Stimulated activated CD4-positive, alpha-beta T cell treated with anti-CD3 and anti-CD28 coated beads, Interleukin-4, amount 100 ng/mL, for 48 hours (primary cell): ENCODE results near the gene MYO5C.
"Not testable (repeated sequence)": the region's sequence is repeated elsewhere in the genome, so short reads cannot be mapped to it uniquely, and the experiment has no call there.

Experiments
- DNase-seq, 2 donors: peaks; one replicate each; pipeline ENCODE4 v3.0.0-alpha.2; 2020; ENCODE audit warnings: low read depth in 2 of 2

MYO5C gene

GRCh38 chr15:52246686-52247431, 48.7 kb downstream of the MYO5C start:
- DNase-seq, result no peak

- DNase-seq, result no peak
Measured at GRCh38 chr15:52243697-52244555, 51.7 kb downstream of the MYO5C start.

GRCh38 chr15:52243286-52243685, 52.3 kb downstream of the MYO5C start:
- DNase-seq, result no peak

- no peak for DNase-seq
Measured at GRCh38 chr15:52241489-52241888, 54.1 kb downstream of the MYO5C start.

GRCh38 chr15:52240166-52240565, 55.4 kb downstream of the MYO5C start:
- no peak for DNase-seq

GRCh38 chr15:52238989-52239525, 56.5 kb downstream of the MYO5C start:
- not testable (repeated sequence) for DNase-seq

- DNase-seq, result no peak
Measured at GRCh38 chr15:52238149-52238548, 57.5 kb downstream of the MYO5C start.

- no peak for DNase-seq
Measured at GRCh38 chr15:52236013-52236412, 59.6 kb downstream of the MYO5C start.

GRCh38 chr15:52234596-52235541, 60.7 kb downstream of the MYO5C start:
- DNase-seq, result peak in 1 of 2 donors; percentile 32

- DNase-seq, result no peak
Measured at GRCh38 chr15:52233405-52233804, 62.2 kb downstream of the MYO5C start.

- no peak for DNase-seq
Measured at GRCh38 chr15:52232327-52232726, 63.3 kb downstream of the MYO5C start.

GRCh38 chr15:52230073-52230472, 65.5 kb downstream of the MYO5C start:
- DNase-seq, result no peak

GRCh38 chr15:52228921-52229320, 66.7 kb downstream of the MYO5C start:
- DNase-seq, result no peak

- peak; percentile 29 to 51 for DNase-seq
Measured at GRCh38 chr15:52227456-52227855, 68.1 kb downstream of the MYO5C start.

- DNase-seq, result no peak
Measured at GRCh38 chr15:52225230-52225629, 70.4 kb downstream of the MYO5C start.

GRCh38 chr15:52224211-52224610, 71.4 kb downstream of the MYO5C start:
- DNase-seq, result no peak

GRCh38 chr15:52221730-52222129, 73.9 kb downstream of the MYO5C start:
- no peak for DNase-seq

GRCh38 chr15:52220937-52221660, 74.5 kb downstream of the MYO5C start:
- no peak for DNase-seq

GRCh38 chr15:52220251-52220650, 75.4 kb downstream of the MYO5C start:
- DNase-seq, result no peak

GRCh38 chr15:52218816-52219215, 76.8 kb downstream of the MYO5C start:
- no peak for DNase-seq

GRCh38 chr15:52218371-52218770, 77.2 kb downstream of the MYO5C start:
- no peak for DNase-seq
